ENCODE data around the gene SNN. TPM values are rescaled to one million over a fixed set of nuclear protein-coding genes. Genes with fewer than 3 reads are reported as not detected.

Gene SNN
- total RNA-seq, 1 experiment from 2014 or later = 1.9 TPM

DNA sequence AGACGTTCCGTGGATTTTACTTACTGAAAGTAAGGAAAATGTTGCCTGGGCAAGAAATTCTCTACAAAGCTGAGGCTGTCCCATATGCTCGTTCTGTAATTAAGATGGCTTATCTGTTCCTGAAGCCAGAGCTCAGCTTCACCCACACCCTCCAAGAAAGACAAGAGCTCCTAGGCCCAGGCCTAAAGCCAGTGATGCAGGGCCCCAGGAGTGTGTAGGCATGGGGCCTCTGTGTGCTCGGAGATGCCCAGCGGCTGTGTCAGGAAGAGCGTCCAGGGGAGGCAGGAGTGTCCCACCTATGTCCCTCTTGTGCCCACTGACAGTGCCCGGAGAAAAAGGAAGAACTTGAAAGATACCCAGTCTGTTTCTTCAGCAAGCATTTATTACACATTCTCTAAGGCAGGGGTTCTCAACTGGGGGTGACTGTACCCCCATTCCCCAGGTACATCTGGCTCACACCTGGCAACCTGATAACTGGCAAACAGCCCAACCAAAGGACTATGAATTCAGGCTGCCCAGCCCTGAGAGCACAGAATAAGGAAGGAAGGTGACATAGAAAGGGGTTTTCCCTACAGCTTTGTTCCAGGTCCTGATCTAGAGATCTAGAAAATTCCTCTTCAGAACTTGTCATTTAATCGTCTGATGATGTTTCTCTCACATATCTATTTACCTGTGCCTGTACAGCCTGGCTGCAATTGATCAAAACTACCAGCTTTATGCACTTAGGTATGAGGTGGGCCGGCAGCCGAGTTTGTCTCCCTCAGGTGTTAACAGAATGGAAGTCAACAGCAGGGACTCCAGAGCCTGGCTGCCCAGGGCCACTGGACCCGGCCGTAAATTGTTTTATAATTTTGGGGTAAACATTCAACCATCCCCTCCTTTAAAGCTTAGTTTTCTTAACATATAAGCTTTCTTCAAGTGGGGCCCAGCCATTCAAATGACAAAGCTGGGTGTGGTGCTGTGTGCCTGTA lies 12.0 kb downstream of the SNN start:
- Mint-ChIP-seq H3K4me3 (ENCODE audit: unreplicated experiment) (no peak overlapping the region), H3K27ac (ENCODE audit: low read depth, unreplicated experiment) (no peak overlapping the region), H3K9me3 (ENCODE audit: unreplicated experiment) (no peaks in the 10 kb centered on the region), H3K4me1 (ENCODE audit: insufficient read depth, unreplicated experiment) (peaks cover 38% of the 10 kb centered on the region), H3K27me3 (ENCODE audit: insufficient read depth, unreplicated experiment) (no peaks in the 10 kb centered on the region), H3K36me3 (ENCODE audit: insufficient read depth, unreplicated experiment) (peaks cover 76% of the 10 kb centered on the region)
- POLR2A ChIA-PET = interaction anchor here (1.1 kb wide), 1 partner anchor 21 kb away, joined by 3 read pairs; no protein-coding TSS in a partner anchor
- no peak for DNase-seq (ENCODE audit: unreplicated experiment)
- no TSS peak for BruUV-seq (replicated peaks)
- CTCF ChIA-PET = interaction anchor here (0.6 to 1.7 kb wide), 5 partner anchors 8 to 274 kb away, joined by 3 to 4 read pairs (median 3); no protein-coding TSS in a partner anchor
- TF ChIP-seq, protein P1, sequence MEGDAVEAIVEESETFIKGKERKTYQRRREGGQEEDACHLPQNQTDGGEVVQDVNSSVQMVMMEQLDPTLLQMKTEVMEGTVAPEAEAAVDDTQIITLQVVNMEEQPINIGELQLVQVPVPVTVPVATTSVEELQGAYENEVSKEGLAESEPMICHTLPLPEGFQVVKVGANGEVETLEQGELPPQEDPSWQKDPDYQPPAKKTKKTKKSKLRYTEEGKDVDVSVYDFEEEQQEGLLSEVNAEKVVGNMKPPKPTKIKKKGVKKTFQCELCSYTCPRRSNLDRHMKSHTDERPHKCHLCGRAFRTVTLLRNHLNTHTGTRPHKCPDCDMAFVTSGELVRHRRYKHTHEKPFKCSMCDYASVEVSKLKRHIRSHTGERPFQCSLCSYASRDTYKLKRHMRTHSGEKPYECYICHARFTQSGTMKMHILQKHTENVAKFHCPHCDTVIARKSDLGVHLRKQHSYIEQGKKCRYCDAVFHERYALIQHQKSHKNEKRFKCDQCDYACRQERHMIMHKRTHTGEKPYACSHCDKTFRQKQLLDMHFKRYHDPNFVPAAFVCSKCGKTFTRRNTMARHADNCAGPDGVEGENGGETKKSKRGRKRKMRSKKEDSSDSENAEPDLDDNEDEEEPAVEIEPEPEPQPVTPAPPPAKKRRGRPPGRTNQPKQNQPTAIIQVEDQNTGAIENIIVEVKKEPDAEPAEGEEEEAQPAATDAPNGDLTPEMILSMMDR (IDR thresholded peaks at IDR 0.05; ENCODE audit: unreplicated experiment) = no peak
- intact Hi-C loops (cut with micrococcal nuclease) = no loop called here

DNA sequence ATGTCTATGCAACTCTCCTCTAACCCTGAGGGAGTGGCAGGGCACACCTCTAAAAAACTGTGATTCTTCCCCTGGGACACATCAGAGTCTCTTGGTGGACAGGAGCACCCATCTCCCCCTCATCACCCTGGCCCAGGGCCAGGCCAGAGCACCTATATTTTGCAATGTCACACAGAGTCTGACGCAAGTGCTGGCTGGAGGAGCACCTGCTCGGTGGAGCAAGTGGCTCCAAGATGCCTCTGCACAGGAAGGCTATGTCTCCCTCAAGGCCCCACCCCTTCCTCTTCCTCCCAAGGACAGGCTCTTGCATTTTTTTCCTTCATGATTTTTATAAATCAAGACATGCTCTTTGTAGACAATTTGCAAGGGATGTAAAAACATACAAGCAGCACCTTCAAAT lies 13.3 kb downstream of the SNN start:
- no peak overlapping the region for H3K27ac Mint-ChIP-seq (ENCODE audit: low read depth, unreplicated experiment)
- ChIA-PET CTCF (no interaction called here), POLR2A (interaction anchor here (0.7 kb wide), 1 partner anchor 12 kb away, joined by 3 read pairs; no protein-coding TSS in a partner anchor)
- peak; percentile 61 for DNase-seq (ENCODE audit: unreplicated experiment)
- H3K4me1 Mint-ChIP-seq (ENCODE audit: insufficient read depth, unreplicated experiment) = peaks cover 32% of the 10 kb centered on the region
- intact Hi-C loops (cut with micrococcal nuclease) = no loop called here
- H3K27me3 Mint-ChIP-seq (ENCODE audit: insufficient read depth, unreplicated experiment) = no peaks in the 10 kb centered on the region
- no peaks in the 10 kb centered on the region for H3K9me3 Mint-ChIP-seq (ENCODE audit: unreplicated experiment)
- no peak overlapping the region for H3K4me3 Mint-ChIP-seq (ENCODE audit: unreplicated experiment)
- TF ChIP-seq, protein P1 (IDR thresholded peaks at IDR 0.05; ENCODE audit: unreplicated experiment) = no peak
- H3K36me3 Mint-ChIP-seq (ENCODE audit: insufficient read depth, unreplicated experiment) = peaks cover 87% of the 10 kb centered on the region
- BruUV-seq (replicated peaks) = no TSS peak

DNA sequence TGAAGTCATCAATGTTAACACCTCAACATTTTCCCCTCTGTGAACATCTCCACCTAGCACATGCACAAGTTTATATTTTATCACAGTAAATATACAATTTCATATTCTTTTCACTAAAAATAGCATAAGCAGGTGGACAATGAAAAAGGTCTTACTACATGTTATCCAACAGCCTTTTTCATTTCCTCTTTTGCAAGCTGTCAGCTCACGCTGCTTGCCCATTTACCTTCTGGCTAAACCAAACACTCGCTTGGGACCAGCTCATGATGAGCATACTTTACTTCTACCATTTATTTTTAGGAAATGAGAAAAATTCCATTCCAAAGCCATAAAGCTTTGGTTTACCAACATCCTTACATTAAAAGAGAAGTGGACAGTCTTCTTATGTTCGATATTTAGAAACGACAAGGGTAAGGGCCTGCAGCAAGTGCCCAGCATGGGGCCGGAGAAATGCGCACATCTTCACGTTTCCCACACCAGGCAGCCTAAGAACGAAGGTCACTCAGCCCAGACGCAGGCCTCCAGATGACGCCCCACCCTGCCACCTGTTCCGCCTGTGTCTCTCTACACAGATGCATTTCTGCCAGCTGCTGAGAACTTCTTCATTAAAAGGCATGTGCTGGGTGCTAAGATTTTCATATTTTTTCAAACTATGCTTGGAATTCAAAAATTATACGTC lies 13.9 kb downstream of the SNN start:
- DNase-seq (ENCODE audit: unreplicated experiment) = no peak
- no peaks in the 10 kb centered on the region for H3K9me3 Mint-ChIP-seq (ENCODE audit: unreplicated experiment)
- H3K4me1 Mint-ChIP-seq (ENCODE audit: insufficient read depth, unreplicated experiment) = peaks cover 28% of the 10 kb centered on the region
- peak overlapping the region; percentile 50 for H3K27ac Mint-ChIP-seq (ENCODE audit: low read depth, unreplicated experiment)
- BruUV-seq (replicated peaks) = no TSS peak
- no peak overlapping the region for H3K4me3 Mint-ChIP-seq (ENCODE audit: unreplicated experiment)
- H3K27me3 Mint-ChIP-seq (ENCODE audit: insufficient read depth, unreplicated experiment) = no peaks in the 10 kb centered on the region
- TF ChIP-seq, protein P1 (IDR thresholded peaks at IDR 0.05; ENCODE audit: unreplicated experiment) = no peak
- intact Hi-C loops (cut with micrococcal nuclease) = no loop called here
- peaks cover 87% of the 10 kb centered on the region for H3K36me3 Mint-ChIP-seq (ENCODE audit: insufficient read depth, unreplicated experiment)
- ChIA-PET POLR2A (interaction anchor here (0.7 kb wide), 1 partner anchor 13 kb away, joined by 3 read pairs; no protein-coding TSS in a partner anchor), CTCF (interaction anchor here (0.7 kb wide), 1 partner anchor 33 kb away, joined by 3 read pairs; no protein-coding TSS in a partner anchor)

DNA sequence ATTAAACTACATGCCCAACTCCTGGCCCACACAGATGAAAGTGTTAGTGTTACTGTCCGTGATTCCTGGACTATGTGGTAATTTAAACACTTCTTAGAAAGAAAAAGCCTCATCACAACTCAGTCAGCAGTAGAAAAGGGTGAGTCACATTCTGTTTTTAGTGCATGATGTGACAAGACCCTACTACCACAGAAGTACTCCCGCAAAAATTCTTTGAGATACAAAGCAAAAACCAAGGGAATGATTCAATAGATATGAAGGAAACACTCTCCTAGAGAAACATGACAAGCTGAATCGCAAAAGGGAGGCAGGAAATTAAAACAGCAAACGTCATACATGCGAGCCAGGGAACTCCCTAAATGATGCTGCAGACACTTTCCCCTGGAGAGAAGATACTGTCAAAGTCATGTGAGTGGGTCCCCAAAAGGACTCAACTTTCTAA lies 14.4 kb downstream of the SNN start:
- peaks cover 23% of the 10 kb centered on the region for H3K4me1 Mint-ChIP-seq (ENCODE audit: insufficient read depth, unreplicated experiment)
- intact Hi-C loops (cut with micrococcal nuclease) = no loop called here
- TF ChIP-seq, protein P1 (IDR thresholded peaks at IDR 0.05; ENCODE audit: unreplicated experiment) = no peak
- H3K36me3 Mint-ChIP-seq (ENCODE audit: insufficient read depth, unreplicated experiment) = peaks cover 87% of the 10 kb centered on the region
- H3K27ac Mint-ChIP-seq (ENCODE audit: low read depth, unreplicated experiment) = peak overlapping the region; percentile 50
- no peaks in the 10 kb centered on the region for H3K27me3 Mint-ChIP-seq (ENCODE audit: insufficient read depth, unreplicated experiment)
- no peaks in the 10 kb centered on the region for H3K9me3 Mint-ChIP-seq (ENCODE audit: unreplicated experiment)
- no TSS peak for BruUV-seq (replicated peaks)
- H3K4me3 Mint-ChIP-seq (ENCODE audit: unreplicated experiment) = no peak overlapping the region
- DNase-seq (ENCODE audit: unreplicated experiment) = peak; percentile 39
- CTCF ChIA-PET = interaction anchor here (0.7 kb wide), 1 partner anchor 32 kb away, joined by 3 read pairs; no protein-coding TSS in a partner anchor
- POLR2A ChIA-PET = interaction anchor here (0.6 kb wide), 1 partner anchor 41 kb away, joined by 3 read pairs; no protein-coding TSS in a partner anchor
